ENCODE measurements around the gene DYSF.
A peak's percentile ranks its signal among the peaks of the same experiment; 100 is the strongest.
"Not testable (repeated sequence)": the region's sequence is repeated elsewhere in the genome, so short reads cannot be mapped to it uniquely, and the experiment has no call there.

The DYSF gene

GRCh38 chr2:71453404-71454220 lies at the start of gene DYSF:
DYSF (plus strand) TSS chr2:71453561.
- H3K27ac ChIP-seq: peak within 1 kb of the TSS in 16 of 21 experiments; percentile 5 to 69 (median 22)

DNA sequence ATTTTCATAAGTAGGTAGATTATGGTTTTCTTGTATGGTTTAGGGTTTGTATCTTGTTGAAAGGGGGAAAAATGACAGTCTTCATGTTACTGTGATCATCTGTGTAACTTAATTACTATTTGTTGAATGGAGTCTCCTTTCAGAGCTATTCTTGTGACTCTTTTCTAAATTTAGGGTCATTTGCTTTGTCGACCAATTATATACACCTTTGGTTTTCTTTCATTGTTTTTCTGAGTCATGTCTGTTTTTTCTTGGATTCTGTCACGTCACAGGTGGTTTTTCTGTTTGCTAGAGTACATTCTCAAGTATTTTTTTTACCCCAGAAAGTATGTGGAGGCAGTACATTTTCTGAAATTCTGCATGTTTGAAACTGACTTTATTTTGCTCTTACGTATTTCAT lies 43.8 kb upstream of the DYSF start:
- H3K4me3 ChIP-seq: no peak overlapping the region
- no peak overlapping the region for H3K27ac ChIP-seq

More at GRCh38 chr2:71453404-71454220, at the start of gene DYSF:
- H3K4me3 ChIP-seq: peak within 1 kb of the TSS; percentile 32 to 44 (median 34)

DNA sequence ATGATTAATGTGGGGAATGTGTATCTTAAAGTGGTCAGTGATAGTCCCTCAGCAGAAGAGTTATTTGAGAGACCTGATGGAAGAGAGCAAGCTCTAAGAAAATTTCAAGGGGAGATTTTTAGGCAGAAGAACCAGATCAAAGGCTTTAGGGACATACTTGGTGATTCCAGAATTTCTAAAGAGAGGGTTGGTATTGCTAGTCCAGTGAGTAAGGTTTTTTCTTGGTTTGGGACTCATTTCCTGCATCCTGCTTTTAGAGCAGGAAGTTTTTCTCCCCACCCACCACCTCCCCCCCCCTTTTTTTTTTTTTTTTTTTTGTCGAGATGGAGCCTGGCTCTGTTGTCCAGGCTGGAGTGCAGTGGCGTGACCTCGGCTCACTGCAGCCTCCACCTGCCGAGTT lies 42.7 kb upstream of the DYSF start:
- H3K27ac ChIP-seq: no peak overlapping the region
- no peak overlapping the region for H3K4me3 ChIP-seq

- peak overlapping the region in 10 of 21 experiments; percentile 27 to 84 (median 56) for H3K27ac ChIP-seq
- H3K4me3 ChIP-seq: peak overlapping the region in 5 of 7 experiments; percentile 5 to 33 (median 21)
Observed at GRCh38 chr2:71416866-71417265, 36.5 kb upstream of the DYSF start.

DNA sequence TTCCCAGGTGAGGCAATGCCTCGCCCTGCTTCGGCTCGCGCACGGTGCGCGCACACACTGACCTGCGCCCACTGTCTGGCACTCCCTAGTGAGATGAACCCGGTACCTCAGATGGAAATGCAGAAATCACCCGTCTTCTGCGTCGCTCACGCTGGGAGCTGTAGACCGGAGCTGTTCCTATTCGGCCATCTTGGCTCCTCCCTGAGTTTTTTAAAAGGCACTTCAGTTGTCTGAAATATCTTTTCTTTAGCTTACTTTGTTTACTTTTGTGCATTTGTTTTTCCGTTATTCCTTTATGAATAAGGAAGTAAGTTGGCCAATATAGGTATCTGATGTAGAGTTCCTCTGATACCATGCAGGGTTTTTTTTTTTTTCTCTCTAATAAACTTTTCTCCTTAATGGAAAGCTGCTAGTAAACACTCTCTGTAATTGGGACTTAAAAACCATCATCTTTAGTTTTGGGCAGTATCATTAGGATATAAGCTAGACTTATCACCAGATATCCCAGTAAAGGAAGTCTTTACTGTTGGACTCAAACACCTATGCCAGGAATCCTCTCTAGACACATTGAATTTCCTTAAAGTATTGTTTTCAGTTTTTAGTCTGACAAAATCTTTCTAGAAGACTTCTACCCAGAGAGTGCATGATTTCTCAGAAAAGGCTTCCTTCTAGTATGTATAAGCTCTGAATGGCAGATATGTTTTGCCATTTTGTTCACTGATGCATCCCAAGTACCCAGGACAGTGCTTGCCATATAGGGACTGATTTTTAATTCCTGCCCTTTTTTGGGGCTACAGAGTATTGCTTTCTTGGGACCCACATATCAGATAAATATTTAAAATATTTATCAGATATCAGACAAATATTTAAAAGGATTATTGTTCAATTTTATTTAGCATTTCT lies 35.8 kb upstream of the DYSF start:
- Histone ChIP-seq H3K4me3 (peak overlapping the region; percentile 5 to 33 (median 17)), H3K27ac (peak overlapping the region in 17 of 21 experiments; percentile 18 to 84 (median 51))

- H3K27ac ChIP-seq: no peak overlapping the region
- no peak overlapping the region for H3K4me3 ChIP-seq
Observed at GRCh38 chr2:71419145-71419544, 34.2 kb upstream of the DYSF start.

DNA sequence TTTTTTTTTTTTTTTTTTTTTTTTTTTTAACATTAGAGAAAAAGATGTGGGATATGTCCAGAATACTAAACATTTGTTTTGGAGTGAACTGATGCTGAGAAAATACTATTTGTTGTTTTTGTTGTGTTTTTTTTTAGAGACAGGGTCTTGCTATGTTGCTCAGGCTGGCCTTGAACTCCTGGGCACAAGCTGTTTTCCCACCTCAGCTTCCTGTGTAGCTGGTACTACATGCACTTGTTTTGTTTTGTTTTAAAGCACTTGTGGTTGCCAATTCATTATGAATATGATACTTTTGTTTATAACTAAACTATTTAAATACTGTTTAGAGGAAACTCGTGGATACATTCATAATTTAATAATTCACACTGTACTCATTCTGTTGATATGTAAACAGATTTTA lies 33.4 kb upstream of the DYSF start:
- Histone ChIP-seq H3K27ac (no peak overlapping the region), H3K4me3 (no peak overlapping the region)

DNA sequence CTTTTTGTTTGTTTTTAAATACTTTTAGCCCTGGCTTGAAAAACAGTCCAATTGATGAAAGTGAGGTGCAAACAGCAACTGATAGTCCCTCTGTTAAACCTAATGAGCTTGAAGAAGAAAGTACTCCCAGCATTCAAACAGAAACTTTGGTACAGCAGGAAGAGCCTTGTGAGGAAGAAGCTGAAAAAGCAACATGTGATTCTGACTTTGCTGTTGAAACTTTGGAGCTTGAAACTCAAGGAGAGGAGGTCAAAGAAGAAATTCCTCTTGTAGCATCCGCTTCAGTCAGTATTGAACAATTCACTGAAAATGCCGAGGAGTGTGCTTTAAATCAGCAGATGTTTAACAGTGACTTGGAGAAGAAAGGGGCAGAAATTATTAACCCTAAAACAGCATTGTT lies 30.6 kb upstream of the DYSF start:
- no peak overlapping the region for H3K4me3 ChIP-seq
- H3K27ac ChIP-seq: peak overlapping the region in 1 of 21 experiments; percentile 24

GRCh38 chr2:71423817-71424420 lies 29.4 kb upstream of the DYSF start:
- no peak overlapping the region for H3K4me3 ChIP-seq
- H3K27ac ChIP-seq: peak overlapping the region in 2 of 21 experiments; percentile 19 to 43

- Histone ChIP-seq H3K4me3 (no peak overlapping the region), H3K27ac (no peak overlapping the region)
Observed at GRCh38 chr2:71426721-71427120, 26.6 kb upstream of the DYSF start.

DNA sequence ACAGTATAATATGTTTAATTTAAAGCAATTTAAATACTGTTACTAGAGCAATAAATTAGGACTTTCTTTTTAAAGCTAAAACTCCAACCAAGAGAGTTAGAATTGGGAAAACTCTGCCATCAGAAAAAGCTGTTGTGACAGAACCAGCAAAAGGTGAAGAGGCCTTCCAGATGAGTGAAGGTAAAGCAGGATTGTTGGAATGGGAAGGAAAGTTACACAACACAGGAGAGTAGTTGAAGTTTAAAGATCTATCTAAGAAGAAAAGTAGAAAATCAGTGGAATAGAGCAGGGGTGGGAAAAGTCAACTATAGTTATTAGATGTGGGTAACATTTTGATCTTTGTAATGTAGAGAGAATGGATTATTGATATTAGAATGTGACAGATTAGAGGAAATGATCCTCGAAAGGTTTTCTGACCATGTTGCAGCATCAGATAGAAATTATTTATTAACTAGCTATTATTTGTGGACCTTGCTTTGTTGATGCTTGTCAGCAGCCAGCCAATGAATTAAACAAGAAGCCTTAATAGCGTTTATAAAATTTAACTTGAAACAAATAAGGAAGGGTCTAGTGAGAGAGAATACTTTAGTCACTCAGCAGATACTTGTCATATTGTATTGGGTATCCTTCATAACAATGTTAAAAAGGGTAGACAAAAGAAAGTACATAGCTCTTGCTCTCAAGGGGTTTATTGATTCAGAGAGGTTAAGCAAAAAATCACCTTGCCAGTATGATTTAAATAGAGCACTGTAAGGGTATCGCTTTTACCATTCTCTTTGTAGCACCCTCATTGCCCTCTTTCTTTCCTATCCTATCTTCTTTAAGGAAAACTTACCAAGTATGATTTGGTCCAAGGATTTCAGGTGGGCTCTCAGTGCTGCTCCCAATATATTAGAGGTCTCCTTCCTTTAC lies 24.6 kb upstream of the DYSF start:
- H3K4me3 ChIP-seq: no peak overlapping the region
- no peak overlapping the region for H3K27ac ChIP-seq

DNA sequence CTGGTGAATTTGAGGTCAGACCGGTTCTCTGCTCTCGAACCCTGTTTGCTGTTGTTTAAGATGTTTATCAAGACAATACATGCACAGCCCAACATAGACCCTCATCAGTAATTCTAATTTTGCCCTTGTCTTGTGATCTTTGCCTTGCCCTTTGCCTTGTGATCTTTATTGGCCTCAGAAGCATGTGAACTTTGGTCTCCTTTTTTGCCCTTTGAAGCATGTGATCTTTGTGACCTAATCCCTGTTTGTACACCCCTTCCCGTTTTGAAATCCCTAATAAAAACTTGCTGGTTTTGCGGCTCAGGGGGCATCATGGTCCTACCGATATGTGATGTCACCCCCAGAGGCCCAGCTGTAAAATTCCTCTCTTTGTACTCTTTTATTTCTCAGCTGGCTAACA lies 8.2 kb upstream of the DYSF start:
- H3K27ac ChIP-seq, H3K4me3 ChIP-seq: not testable (repeated sequence)

- Histone ChIP-seq H3K4me3 (no peak overlapping the region), H3K27ac (no peak overlapping the region)
Observed at GRCh38 chr2:71446505-71446904, 6.9 kb upstream of the DYSF start.

DNA sequence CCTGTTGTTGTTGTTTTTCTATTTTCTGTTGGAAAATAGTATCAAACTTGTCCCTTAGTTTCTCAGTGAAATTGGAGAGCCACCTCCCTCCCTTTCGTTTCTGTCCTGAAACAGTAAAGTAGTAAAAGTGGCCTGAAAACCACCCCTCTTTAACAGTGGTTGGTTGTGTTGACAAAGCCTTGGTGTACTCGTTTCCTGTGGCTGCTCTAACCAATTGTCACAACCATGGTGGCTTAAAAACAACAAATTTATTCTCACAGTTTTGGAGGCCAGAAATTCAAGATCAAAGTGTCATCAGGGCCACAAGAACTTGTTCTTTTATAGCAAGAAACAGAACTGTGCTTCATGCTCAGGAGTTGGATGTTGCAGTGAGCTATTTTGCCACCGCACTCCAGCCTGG lies 4.0 kb upstream of the DYSF start:
- Histone ChIP-seq H3K4me3 (no peak overlapping the region), H3K27ac (no peak overlapping the region)

DNA sequence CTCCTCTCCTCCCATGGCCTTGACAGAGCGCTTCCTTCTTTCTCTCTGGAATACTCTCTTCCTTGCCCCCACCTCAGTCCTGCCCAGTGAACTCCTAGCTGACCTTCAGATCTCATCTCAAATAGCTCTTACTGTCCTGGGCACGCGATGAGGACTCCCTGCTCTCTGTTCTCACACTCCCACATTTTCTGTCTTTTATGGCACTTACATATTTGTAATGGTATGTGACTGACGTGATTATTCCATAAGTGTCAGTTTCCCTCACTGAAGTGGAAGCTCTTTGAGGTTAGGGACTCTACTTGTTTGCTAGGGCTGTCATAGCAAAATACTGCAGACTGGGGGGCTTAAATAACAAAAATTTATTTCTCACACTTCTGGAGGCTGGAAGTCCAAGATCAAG lies 1.7 kb upstream of the DYSF start:
- H3K27ac ChIP-seq: peak overlapping the region in 1 of 21 experiments; percentile 7
- H3K4me3 ChIP-seq: no peak overlapping the region

DNA sequence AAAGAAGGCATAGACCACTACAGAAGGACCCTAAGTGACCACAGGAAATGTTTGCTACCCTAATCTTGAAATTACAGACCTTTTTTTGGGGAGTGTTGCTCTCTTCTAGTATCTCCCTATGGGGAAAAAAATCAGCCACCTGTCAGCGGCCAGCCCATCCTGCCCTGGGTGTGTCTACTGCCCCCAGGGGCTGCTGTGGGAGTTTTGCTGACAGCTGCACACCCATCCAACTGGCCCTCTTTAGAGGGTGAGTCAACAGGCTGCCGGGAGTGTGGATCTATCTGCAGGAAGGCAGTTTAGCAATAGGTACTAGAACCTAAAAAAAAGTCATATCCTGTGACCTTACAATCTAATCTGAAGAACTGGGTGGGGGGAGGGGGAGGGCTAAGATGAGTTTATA lies 796 bp upstream of the DYSF start:
- Histone ChIP-seq H3K27ac (no peak overlapping the region), H3K4me3 (no peak overlapping the region)

DNA sequence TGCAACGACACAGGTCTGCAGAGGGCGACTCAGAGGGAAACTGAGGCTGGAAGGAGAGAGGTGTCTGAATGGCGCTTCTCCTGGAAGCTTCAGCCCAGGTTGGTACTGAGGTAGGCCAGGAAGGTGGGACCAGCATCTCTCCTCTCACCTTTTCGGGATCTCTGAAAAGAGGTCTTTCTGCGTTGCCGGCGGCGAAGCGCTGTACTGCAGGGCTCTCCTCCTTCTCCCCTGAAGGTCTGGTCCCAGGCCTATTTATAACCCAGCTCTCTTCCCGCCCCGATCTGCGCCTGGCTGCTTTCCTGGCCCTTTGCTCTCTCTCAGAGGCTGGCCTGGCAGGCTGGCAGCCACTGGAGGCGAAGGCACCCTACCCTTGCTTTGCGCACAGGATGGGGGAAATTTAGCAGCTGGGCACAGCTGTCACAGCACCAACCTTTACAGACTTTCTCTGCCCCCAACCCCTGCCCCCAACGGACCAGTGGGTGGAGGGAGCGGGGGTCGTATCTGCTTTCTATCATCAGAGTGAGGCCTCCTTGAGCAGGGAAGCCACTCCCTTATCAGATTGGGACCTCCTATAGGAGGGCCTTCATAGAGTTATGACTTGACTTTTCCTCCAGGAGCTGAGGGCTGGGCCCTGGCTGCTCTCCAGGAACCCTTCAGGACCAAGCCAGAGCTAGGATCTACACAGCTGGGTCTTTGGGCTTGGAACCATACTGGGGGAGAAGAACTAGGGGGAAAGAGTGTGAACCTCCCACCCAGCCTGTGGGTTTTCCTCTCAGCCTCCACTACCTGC lies 1.1 kb downstream of the DYSF start:
- H3K27ac ChIP-seq: peak overlapping the region in 11 of 21 experiments; percentile 7 to 69 (median 44)
- H3K4me3 ChIP-seq: peak overlapping the region; percentile 32 to 44 (median 34)

DNA sequence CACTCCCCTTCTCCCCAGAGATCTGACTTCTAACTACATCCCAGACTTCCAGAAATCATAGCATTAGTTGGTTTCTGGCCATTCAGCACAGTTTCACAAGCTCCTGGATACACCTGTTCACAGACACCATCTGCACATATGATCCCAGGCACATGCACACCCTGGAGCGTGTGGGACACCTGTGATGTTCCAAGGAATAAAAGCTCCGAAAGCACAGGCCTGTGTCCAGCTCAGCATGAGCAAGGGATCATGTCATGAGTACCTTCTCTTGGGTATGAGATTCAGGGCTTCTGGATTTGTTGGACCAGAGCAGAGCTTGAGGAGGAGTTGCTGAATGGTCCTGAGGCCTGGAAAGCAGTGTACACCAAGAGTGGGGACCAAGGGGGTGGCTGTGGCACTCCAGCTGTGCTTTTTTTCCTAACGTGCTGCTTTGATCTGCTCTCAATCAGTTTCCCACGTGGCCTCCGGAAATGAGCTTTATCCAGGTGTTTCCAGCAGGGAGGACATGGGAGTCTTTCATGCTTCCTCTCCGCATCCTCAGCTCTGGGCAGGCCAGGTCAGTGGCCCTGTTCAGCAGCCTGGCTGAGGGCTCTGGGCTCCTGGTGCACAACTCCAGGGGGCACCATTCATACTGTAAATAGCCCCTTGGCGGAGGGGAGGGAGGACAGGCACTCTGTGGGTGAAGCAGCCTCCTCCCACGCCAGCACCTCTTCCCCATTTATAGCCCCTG lies 1.8 kb downstream of the DYSF start:
- no peak overlapping the region for H3K4me3 ChIP-seq
- H3K27ac ChIP-seq: peak overlapping the region in 3 of 21 experiments; percentile 16 to 70 (median 21)
